GM18502 (cell line): ENCODE measurements around the gene PHACTR3.
A peak's percentile ranks its signal among the peaks of the same experiment; 100 is the strongest.
"Not testable (repeated sequence)": the region's sequence is repeated elsewhere in the genome, so short reads cannot be mapped to it uniquely, and the experiment has no call there.

ENCODE experiments used
- ATAC-seq: cut with Tn5 transposase; IDR thresholded peaks from one replicate; pipeline ENCODE4 v1.9.1; 2021; ENCODE audit warnings: mild to moderate bottlenecking; ENCODE audit not compliant: unreplicated experiment, poor library complexity

PHACTR3 gene

GRCh38 chr20:59831916-59832270 is 227.6 kb downstream of the PHACTR3 start:
- ATAC-seq = no peak

GRCh38 chr20:59832406-59833363 is 228.3 kb downstream of the PHACTR3 start:
- no peak for ATAC-seq

- ATAC-seq = no peak
These were observed 230.7 kb downstream of the PHACTR3 start for GRCh38 chr20:59835057-59835447.

GRCh38 chr20:59835448-59836395 is 231.4 kb downstream of the PHACTR3 start:
- ATAC-seq = no peak

GRCh38 chr20:59836767-59837166 is 232.4 kb downstream of the PHACTR3 start:
- ATAC-seq = no peak

- ATAC-seq = peak; percentile 87
These were observed 233.5 kb downstream of the PHACTR3 start for GRCh38 chr20:59837623-59838394.

- no peak for ATAC-seq
These were observed 235.1 kb downstream of the PHACTR3 start for GRCh38 chr20:59839400-59839799.

GRCh38 chr20:59845472-59845871 is 241.1 kb downstream of the PHACTR3 start:
- no peak for ATAC-seq

- ATAC-seq = no peak
These were observed 243.8 kb downstream of the PHACTR3 start for GRCh38 chr20:59848182-59848581.

GRCh38 chr20:59850018-59850641 is 245.8 kb downstream of the PHACTR3 start:
- peak; percentile 62 for ATAC-seq

- not testable (repeated sequence) for ATAC-seq
These were observed 252.2 kb downstream of the PHACTR3 start for GRCh38 chr20:59856526-59856925.

GRCh38 chr20:59856941-59857340 is 252.6 kb downstream of the PHACTR3 start:
- ATAC-seq = not testable (repeated sequence)

- ATAC-seq = no peak
These were observed 253.6 kb downstream of the PHACTR3 start for GRCh38 chr20:59857966-59858365.

- ATAC-seq = no peak
These were observed 254.1 kb downstream of the PHACTR3 start for GRCh38 chr20:59858425-59858824.

GRCh38 chr20:59861401-59861800 is 257.1 kb downstream of the PHACTR3 start:
- ATAC-seq = no peak

GRCh38 chr20:59863058-59863457 is 258.7 kb downstream of the PHACTR3 start:
- ATAC-seq = no peak

- ATAC-seq = no peak
These were observed 260.4 kb downstream of the PHACTR3 start for GRCh38 chr20:59864726-59865125.

- no peak for ATAC-seq
These were observed 262.0 kb downstream of the PHACTR3 start for GRCh38 chr20:59866338-59866737.

- no peak for ATAC-seq
These were observed 266.8 kb downstream of the PHACTR3 start for GRCh38 chr20:59871096-59871495.

- ATAC-seq = no peak
These were observed 269.1 kb downstream of the PHACTR3 start for GRCh38 chr20:59873409-59873808.
